ENCODE data around the gene L3MBTL4.

The L3MBTL4 gene

DNA sequence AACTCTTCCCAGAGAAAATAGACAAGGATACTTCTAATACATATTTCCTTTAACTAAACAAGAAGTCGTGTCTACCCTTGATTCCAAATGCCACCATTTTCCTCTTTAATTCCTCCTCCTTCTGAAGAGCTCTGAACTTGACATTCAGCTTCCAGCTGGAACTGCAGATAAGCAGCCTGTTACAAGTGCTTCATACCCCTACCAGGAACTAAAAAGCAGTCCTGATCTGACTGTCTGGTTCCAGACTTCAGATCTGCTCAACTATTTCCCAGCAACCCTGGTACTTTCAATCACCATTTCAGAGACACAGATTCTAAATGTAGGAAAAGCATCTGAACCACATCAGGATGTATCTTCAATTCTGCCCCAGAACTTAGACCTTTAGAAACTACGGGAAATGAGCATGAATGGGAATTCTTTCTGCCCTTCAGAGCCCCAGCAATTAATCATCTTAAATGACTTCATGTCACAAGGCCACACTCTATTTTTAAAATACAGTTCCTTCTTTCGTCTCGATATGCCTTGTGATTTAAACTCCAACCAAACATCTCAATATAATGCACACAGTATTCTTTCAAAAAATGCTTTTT is 159.5 kb downstream of the L3MBTL4 start:
- no peak for DNase-seq (ENCODE audit: low read depth in 2 of 2)

DNA sequence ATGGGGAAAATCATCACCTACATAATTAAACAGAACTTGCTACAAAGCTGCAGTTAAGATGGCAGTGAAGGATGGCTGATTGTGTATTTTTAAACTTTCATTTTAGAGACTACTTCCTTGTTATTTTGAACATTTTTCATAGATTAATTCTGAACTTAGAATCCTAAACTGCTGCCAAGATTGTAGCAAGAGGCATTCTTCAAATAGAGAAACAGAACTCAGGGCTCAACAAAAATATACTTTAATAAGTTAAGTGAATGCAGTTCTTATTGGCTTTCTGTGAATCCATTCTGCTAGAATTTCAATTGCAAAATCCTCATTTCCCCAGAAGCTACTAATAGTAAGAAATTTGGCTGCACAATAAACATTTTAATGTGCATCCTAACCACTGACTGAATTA is 160.3 kb downstream of the L3MBTL4 start:
- no peak for DNase-seq (ENCODE audit: low read depth in 2 of 2)

DNA sequence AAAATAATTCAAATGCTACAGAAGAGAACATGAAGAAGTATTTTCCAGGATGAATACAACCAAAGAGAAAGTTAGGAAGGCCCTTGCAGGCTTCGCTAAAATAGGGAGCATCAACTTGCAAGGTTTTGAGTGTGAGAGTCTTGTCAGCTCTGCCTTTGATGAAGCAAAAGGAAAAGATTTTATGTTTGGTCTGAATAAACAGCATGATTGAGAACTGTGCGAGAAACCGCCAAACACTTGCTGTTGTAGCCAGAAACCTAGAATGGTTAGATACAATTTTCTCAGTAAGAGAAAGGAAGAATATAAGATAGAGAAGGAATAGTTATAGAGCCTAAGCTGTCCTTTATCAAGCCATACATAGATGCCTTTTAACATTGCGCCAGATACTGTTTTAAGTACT is 163.6 kb downstream of the L3MBTL4 start:
- DNase-seq (ENCODE audit: low read depth in 2 of 2), result no peak

DNA sequence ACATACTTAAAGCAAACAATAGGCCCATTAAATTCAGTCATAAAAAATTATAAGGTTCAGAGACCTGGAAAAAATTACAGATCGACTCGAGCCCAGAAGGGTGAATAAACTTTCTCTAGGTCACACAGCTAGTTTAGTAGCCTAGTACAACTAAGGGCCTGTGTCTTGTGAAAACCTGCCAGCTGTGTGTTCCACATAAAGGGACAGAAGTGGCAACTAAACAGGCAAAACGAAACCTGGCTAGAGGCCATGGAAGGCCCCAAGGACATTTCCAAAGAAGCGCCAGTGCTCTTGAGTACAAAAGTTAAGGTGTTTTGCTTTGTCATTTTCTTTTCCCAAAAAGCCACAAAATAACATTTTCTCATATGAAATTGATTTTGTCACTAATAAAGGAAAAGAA is 164.9 kb downstream of the L3MBTL4 start:
- no peak for DNase-seq (ENCODE audit: low read depth in 2 of 2)

DNA sequence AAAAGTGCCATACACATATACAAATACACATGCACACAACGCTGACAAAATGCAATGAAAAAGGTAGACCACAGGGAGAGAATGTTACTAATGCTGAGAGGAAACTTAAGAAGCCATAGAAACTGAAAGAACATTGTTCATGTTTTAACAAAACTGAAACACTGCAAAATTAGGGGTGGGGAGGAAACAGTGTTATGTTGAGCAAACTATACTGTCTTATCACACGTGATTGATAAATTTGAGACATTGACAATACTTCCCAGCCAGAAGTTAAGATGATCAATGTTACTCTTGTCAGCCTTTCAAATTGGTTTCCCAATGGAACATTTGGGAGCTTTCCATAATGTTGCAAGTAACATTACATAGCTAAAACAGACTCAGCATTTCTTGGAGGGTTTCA is 165.5 kb downstream of the L3MBTL4 start:
- no peak for DNase-seq (ENCODE audit: low read depth in 2 of 2)

DNA sequence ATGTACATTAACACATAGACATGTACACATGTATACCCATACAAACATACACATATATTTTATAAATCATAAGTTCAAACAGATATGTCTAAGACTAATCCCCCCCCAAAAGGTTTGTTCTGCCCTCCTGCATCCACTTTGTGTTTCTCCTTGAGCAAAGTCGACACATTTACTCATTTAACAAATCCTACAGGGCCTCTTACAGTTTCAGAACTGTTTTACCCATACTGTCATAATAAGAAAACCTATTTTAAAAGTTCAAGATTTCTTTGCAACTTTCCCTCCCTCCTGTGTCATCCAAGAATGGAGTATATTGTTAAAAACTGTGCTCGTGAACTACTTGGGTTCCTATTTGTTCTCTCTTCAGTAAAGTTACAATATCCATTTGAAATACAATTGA is 166.7 kb downstream of the L3MBTL4 start:
- DNase-seq (ENCODE audit: low read depth in 2 of 2), result no peak

DNA sequence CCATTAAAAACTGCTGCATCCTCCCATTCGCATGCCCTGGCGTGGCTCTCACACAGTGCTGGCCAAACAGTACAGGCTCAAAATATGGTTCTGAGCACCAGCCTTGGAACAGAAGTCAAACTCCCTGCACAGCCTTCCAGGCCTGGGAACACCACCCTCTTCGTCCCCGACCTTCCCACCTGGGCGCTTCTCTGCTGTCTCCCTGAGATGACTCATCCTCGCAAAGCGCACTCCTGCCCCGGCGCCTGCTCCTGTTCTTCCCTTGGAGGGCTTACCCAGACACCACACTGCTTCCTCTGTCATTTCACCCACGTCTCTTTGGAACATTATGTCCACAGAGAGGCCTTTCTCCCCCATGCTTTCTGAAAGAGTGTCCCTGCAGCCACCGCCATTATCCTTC is 172.7 kb downstream of the L3MBTL4 start:
- DNase-seq (ENCODE audit: low read depth in 2 of 2), result no peak

DNA sequence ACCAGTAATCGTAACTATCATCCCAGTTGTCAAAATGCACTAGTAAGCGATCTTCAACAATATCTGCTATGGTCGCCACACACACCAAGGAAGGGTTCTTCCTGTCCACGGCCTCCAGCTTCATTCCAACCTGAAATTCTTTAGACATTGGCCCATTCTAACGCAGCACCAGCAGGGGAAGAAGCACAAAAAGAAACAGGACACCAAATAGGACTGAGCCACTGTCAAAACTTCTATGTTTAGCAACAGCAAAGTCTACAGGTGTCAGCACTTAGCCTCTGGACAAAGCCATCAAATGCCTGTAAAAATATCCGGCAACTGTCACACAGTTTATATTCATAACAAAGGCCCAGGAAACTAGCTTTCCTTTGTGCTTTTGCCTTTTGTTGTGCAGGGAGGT is 175.0 kb downstream of the L3MBTL4 start:
- no peak for DNase-seq (ENCODE audit: low read depth in 2 of 2)

DNA sequence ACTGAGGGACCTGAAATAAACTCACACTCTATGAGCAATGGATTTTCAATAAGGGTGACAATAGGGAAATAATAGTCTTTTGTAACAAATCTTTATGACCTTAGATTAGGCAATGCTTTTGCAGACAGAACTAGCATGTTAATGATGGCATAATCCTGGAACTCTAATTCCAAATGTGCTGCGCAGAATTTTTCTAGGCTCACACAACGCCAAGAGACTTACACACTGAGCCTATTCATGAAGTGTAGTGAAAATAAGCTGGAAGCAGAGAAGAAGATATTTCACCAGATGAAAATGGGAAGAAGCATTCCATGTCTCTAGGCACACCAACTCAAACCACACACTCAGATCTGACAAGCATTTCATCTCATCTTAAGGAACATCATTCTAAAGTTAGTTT is 178.5 kb downstream of the L3MBTL4 start:
- no peak for DNase-seq (ENCODE audit: low read depth in 2 of 2)

DNA sequence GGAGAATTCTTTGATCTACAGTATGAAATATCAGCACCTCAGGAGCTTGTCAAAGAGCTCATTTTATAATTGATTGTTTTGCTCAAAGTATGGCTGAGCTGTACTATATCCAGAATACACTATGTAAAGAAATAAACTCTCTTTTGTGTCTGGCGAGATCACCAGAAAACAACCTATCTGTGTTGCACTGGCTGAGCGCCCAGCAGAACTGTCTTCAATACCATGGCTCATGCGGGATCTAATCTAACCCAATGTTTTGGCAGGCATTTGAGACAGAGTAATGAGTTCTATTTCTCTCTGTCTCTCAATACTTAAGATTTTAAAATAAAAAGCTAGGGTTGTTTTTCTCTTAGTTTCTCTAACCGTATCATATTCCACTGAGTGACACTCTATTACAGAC is 192.4 kb downstream of the L3MBTL4 start:
- DNase-seq (ENCODE audit: low read depth in 2 of 2), result no peak

DNA sequence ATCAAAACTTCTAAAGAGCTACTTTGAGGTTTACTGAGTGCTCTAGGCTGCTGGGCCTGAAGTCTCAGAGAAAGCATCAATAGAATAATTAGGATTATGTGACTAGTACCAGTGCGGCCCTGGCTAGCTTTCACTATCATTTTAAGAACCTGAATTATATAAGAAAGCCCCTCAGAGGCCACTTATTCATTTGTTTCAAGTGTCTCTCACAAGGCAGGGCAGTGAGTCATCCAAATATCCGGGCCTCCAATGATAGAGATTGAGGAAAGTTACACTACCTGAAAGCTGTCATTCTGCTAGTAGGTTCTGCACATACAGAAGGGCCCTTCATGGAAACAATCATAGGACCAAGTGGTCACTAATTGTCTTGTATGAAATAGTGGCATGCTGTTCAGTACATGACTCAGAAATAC is 193.1 kb downstream of the L3MBTL4 start:
- DNase-seq (ENCODE audit: low read depth in 2 of 2), result no peak

DNA sequence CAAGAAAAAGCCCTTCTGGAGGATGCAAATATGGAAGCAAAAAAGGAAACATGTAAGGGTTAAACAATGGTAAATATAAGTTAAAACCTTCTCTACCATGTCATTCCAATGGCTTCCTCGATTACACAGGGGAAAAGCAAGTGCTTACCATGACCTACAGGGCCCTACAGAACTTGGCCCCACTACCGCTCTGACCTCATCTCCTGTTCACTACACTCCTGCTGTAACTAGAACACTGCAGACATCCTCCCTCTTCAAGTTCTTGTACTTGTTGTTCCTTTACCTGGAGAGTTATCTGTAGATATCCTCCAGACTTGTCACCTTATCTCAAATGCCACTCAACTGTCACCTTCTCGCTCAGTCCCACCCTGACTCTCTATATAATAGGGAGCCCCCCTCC is 194.6 kb downstream of the L3MBTL4 start:
- DNase-seq (ENCODE audit: low read depth in 2 of 2), result no peak

DNA sequence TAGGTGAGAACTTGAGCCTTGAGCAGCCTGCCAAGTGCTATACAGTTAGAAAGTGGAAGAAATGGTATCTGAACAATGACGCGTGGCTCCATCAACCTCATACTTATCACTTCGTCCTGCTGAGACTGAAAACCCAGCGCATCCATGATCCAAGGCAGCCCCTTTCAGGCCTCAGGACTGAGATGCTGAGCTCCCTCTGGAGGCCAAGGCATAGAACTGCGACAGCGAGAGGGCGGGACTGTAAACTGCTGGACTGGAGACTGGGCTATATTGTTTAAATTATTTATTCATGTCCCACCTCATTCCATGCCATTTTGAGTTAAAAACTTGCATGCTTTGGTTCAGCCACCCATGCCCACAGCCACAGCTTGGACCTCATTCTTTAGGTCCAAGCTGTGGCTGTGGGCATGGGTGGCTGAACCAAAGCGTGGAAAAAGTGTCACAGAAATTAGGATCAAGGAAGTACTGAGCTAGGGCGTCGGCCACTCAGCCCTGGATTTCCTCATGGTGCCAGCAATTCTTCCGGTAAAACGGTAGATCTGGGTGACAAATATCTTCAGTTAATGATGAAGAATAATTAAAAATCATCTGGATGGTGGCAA is 195.5 kb downstream of the L3MBTL4 start:
- DNase-seq (ENCODE audit: low read depth in 2 of 2), result no peak

DNA sequence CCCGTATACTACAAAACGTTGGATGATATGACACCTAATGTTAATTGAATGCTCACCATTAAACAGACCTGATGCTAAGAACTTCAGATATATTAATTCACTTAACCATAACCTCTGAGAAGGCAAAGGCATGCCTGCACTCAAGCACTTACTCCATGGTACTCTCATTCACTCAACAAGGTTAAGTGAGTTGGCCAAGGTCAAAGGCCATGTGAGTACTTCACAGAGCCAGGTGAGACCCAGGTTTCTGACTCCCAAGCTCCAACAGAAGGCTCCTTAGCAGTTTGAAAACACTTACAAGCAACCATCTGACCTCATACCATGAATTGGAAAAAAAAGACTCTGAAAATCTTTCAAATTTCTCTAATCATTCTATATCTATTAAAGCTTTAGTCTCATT is 198.8 kb downstream of the L3MBTL4 start:
- DNase-seq (ENCODE audit: low read depth in 2 of 2), result no peak

DNA sequence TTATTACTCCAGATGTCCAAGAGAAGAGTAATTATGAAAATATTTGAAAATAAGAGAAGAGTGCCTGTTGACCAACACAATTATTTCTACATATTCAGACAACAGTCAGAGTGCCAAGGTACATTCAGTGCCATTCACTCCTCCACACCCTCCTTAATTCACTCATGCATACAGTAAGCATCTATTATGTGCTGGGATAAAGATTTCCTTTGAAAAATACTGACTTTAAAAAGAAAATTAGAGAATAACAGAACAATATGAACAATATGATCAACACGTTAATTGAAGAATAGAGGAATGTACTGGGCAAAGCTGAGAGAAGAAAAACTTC is 203.6 kb downstream of the L3MBTL4 start:
- DNase-seq (ENCODE audit: low read depth in 2 of 2), result no peak

DNA sequence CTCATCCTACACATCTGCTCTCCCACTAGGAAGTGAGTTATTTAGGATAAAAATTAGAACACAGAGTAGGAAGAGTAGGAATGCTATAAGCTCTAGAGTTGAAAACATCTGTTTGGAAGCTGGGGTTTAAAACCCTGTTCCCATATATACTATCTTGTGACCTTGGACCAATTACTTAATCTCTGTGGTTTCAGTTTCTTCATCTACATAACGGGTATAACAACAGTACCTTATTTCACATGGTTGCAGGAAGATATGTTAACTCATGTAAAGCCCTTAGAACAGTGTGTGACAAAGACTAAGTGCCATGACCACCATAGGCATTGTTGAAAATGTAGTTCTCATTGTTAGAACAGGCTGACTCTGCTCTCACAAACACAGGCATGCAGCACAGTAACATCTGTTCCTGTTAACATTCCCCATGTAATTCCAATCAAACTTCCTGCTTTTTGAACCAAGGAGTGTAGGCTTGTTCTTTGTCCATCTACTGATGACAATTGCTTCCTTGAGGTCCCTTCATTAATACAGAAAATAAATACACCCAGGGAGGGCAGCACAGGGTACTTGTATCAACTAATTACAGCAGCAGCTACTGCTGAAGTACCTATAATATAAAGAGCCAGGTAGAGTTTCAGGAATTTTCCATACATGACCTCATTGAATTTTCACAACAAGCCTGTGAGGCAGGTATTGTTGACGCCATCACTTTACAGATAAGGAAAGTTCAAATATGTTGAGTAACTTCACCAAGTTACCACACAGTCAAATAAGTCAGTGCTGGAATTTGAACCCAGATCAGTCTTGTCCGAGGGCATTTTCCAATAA is 204.2 kb downstream of the L3MBTL4 start:
- DNase-seq (ENCODE audit: low read depth in 2 of 2), result no peak

DNA sequence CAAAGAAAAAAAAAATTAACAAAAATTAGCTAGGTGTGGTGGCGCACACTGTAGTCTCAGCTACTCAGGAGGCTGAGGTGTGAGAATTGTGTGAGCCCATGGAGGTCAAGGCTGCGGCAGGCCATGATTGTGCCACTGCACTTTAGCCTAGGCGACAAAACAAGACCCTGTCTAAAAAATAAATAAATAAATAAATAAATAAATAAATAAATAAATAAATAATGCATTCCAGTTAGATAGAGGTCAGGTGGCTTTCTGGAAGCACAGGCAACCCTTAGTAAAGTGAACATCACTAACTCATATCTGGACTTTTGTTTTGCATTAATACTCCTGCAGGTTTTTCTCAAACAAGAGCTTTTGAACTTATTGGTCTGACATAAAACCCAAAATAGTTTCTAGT is 206.8 kb downstream of the L3MBTL4 start:
- DNase-seq (ENCODE audit: low read depth in 2 of 2), result no peak

DNA sequence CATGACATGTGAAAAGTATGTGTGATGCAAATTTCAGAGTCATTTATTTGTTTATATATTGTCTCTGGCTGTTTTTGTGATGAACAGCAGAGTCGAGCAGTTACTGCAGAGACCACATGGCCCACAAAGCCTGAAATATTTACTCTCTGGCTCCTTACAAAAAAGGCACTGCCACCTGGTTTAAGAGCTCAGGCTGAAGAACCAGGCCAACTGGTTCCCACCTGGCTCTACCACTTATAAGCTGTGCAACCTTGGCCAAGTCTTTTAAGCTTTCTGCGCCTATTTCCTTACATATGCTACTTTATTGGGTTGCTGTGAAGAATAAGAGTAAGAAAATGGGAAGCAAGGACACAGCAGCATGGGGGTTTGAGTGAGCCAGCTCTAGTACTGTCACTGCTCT is 207.6 kb downstream of the L3MBTL4 start:
- no peak for DNase-seq (ENCODE audit: low read depth in 2 of 2)

DNA sequence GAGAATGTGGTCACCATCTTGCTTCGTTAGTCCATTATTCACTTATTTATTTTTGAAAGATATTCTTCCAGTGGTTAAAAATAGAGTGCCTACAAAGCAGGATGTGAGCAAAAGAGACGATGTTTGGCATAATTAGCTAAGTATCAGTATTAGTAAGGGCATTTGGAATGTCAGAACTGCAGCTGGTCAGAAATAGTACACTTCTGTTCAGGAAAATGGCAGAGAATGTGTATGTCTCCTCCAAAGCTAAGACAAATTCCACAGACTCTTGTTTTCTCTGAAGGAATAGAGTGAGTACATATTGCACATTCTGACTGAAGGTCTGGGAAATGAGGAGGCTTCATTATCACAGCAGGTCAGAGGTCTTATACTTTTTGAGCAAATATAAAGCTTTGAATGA is 209.0 kb downstream of the L3MBTL4 start:
- DNase-seq (ENCODE audit: low read depth in 2 of 2), result no peak

DNA sequence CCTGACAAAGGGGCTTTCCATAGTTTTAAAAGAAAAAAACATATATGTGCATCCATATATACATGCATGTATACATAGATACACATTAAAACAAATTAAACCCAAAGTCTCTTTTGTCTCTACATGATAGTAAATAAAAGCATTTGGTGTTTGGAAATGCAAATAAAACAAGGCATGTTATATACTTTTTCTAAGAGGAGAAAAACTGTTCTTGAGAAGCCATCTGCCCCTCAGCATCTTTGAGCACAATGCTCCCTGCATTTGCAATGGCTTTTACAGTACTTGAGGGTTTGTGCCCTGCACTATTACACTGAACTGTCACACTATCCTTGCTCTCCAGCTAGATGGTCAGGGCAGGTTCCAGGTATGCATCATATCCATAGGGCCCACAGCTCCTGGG is 210.2 kb downstream of the L3MBTL4 start:
- DNase-seq (ENCODE audit: low read depth in 2 of 2), result no peak

DNA sequence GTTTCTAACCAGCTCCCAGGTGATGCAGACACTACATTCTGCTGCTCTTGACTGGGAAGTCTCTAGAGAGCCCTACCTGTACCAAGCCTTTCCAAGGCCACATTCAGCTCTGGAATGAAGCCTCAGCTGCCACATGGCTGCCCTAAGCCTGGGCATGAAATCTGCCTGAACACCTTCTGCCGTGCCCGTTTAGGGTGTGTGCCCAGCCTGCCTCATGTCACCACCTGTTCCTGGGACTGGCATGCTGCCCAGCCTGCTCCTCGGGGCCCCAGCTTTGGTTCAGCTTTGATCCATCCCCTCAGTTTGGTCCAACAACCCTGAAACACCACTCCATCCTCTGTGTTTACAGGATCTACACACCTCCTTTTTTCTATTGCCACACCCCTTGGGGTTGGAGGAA is 210.9 kb downstream of the L3MBTL4 start:
- DNase-seq (ENCODE audit: low read depth in 2 of 2), result no peak

DNA sequence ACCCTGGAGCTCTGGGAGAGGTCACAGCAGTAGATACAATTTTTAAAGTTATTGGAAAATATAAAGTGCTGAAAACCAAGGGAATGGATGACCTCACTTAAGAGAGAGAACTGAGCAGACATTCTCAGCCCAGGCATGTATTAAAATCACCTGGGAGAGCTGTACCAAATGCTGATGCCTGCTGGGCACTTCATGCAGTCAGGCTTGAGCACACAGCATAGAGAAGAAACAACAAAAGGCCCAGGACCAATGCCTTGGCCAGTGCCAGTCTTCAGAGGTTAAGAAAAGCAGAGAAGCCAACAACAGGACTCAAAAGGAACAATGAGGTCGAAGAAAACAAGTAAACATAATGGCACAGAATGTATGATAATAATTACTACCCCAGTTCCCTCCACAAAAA is 211.8 kb downstream of the L3MBTL4 start:
- no peak for DNase-seq (ENCODE audit: low read depth in 2 of 2)

DNA sequence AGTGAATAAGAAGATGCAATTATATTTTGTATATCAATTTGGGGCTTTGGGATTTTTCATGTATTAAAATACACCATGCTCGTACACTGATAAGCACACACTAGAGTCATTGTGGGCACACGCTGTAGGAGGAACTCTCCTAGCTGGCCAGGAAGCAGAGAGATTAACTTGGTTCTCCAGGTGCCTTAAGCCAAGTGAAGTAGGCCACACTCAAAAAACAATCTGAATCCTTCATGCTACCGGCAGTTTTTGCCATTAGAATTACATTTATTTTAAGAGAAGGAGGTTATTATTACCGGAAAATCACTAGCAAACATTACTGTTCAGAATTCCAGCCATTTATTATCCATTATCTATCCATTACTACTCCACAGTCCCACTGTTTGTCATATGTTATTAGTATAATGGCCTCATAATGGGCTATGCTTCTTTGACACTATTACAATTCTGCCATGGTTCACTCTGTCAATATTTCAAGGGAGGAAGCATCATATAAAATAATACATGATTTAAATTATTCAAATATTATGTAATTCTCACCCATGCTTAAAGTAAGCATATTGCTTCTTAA is 214.4 kb downstream of the L3MBTL4 start:
- no peak for DNase-seq (ENCODE audit: low read depth in 2 of 2)

Data from stimulated activated CD8-positive, alpha-beta memory T cell treated with anti-CD3 and anti-CD28 coated beads, Interleukin-15, amount 100 ng/mL, for 4 hours (primary cell).